Kidney (tissue), 14 donors: ENCODE results near the gene TRIM71. TPM values are rescaled to one million over a fixed set of nuclear protein-coding genes. Genes with fewer than 3 reads are reported as not detected.
"Not testable (repeated sequence)": the region's sequence is repeated elsewhere in the genome, so short reads cannot be mapped to it uniquely, and the experiment has no call there.

ENCODE experiments used
- DNase-seq, 5 donors: peaks; one replicate each; pipeline ENCODE4 v3.0.0-alpha.2; 2013 to 2020
- FAIRE-seq: peaks from 2 replicates; lab custom pipeline; 2012; peaks lifted over from hg19 to GRCh38; lab: Jason Lieb, UNC
- H3K27ac ChIP-seq, 2 donors: one replicate each; pipeline ENCODE4 v1.7.0; 2013; ENCODE audit warnings: low read depth in 2 of 2, low read length in 2 of 2, inconsistent platforms in 1 of 2
- H3K27me3 ChIP-seq: one replicate; pipeline ENCODE4 v1.7.1; 2013; ENCODE audit warnings: low read length, inconsistent platforms; ENCODE audit not compliant: control insufficient read depth, insufficient read depth
- H3K36me3 ChIP-seq, 3 donors: one replicate each; pipeline versions ENCODE4 v1.7.0 to v1.7.1; 2013; ENCODE audit warnings: low read length in 3 of 3, control low read depth in 1 of 3, inconsistent platforms in 1 of 3; ENCODE audit not compliant: insufficient read depth in 3 of 3, control insufficient read depth in 2 of 3
- H3K4me1 ChIP-seq, 3 donors: one replicate each; pipeline versions ENCODE4 v1.7.0 to v1.7.1; 2013; ENCODE audit warnings: low read length in 3 of 3, inconsistent platforms in 1 of 3, low read depth in 1 of 3; ENCODE audit not compliant: control insufficient read depth in 2 of 3, insufficient read depth in 2 of 3
- H3K4me3 ChIP-seq, 3 donors: one replicate each; pipeline versions ENCODE4 v1.7.0 to v1.8.1; 2013; ENCODE audit warnings: low read length in 3 of 3, control low read depth in 1 of 3, inconsistent platforms in 1 of 3
- H3K9ac ChIP-seq, 3 donors: one replicate each; pipeline versions ENCODE4 v1.7.0 to v1.7.1; 2013; ENCODE audit warnings: low read length in 3 of 3, control low read depth in 1 of 3, inconsistent platforms in 1 of 3
- H3K9me3 ChIP-seq, 3 donors: one replicate each; pipeline versions ENCODE4 v1.7.0 to v1.7.1; 2013; ENCODE audit warnings: low read length in 3 of 3, control low read depth in 1 of 3, inconsistent platforms in 1 of 3; ENCODE audit not compliant: control insufficient read depth in 2 of 3, insufficient read depth in 1 of 3
- CTCF ChIP-seq: IDR thresholded peaks from 3 replicates; pipeline ENCODE4 v1.5.1; 2012; ENCODE audit warnings: mild to moderate bottlenecking, moderate library complexity, borderline replicate concordance; ENCODE audit not compliant: insufficient read depth; ENCODE audit errors: extremely low read depth
- intact Hi-C: fragments of 100-400 bp; cut with DNase I; formaldehyde crosslinking; loops from one replicate; pipeline ENCODE4 v1.11.1; 2022
- polyA plus RNA-seq: library from polyadenylated mRNA; stranded (reverse); fragments of 350-450 nt; fragmentation: Illumina TruSeq; extraction: RNeasy Lipid Tissue Mini Kit (QIAGEN cat#74804); gene quantifications from one replicate; pipeline ENCODE4 v1.2.3, GENCODE V29; 2014; ENCODE audit warnings: low read depth, low replicate concordance; ENCODE audit not compliant: insufficient read depth
- total RNA-seq: library from RNA; stranded (reverse); fragmentation: NEBNext Ultra II Directional; extraction: Animal tissue kit (Norgen Biotek cat#: 25700); gene quantifications from one replicate; pipeline ENCODE4 v1.2.1, GENCODE V29; 2021
- donor health status: control.
- donor health status: control.
- donor health status: control.
- donor health status: control.
- donor health status: control.
- donor health status: DM: yes; HTN: yes; CAD: no.
- donor health status: Normal renal cell carcinoma (clear cell type).

Gene TRIM71
- total and polyA plus RNA-seq, 2 donors from 2014 or later = 0.92 to 1.2 TPM

- no peak for FAIRE-seq
- intact Hi-C loops = no loop called here
- no peak overlapping the region for H3K27ac ChIP-seq
- TF ChIP-seq CTCF = no peak
- H3K36me3 ChIP-seq = no peaks in the 10 kb centered on the region
- DNase-seq = no peak
- H3K9ac ChIP-seq = no peak overlapping the region
- no peaks in the 10 kb centered on the region for H3K9me3 ChIP-seq
- no peak overlapping the region for H3K4me3 ChIP-seq
- H3K27me3 ChIP-seq = no peaks in the 10 kb centered on the region
- H3K4me1 ChIP-seq = no peaks in the 10 kb centered on the region
Measured at GRCh38 chr3:32913790-32914446, 96.1 kb downstream of the TRIM71 start.

- TF ChIP-seq CTCF = no peak
Measured at GRCh38 chr3:32919920-32920319, 102.1 kb downstream of the TRIM71 start.

DNA sequence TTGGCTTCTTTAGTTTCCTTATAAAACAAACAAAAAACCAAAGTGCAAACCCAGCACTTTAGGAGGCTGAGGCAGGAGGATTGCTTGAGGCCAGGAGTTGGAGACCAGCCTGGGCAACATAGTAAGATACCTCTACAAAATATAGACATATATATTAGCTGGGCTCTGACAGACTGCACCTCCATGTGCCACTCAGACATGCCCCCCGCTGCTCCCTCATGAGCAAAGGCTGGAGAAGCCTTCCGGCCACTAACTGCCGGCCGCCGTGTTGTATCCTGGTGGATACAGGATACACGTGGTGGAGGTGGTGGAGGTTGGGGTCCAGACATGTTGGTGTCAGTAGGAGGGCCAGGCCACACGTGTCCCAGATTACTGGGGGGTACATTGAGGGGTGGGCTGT, 104.3 kb downstream of the TRIM71 start:
- H3K27ac ChIP-seq = no peak overlapping the region
- H3K9me3 ChIP-seq = no peaks in the 10 kb centered on the region
- H3K36me3 ChIP-seq = no peaks in the 10 kb centered on the region
- no peak overlapping the region for H3K4me3 ChIP-seq
- DNase-seq (no peak), FAIRE-seq (no peak)
- intact Hi-C loops = no loop called here
- no peak for TF ChIP-seq CTCF
- no peak overlapping the region for H3K9ac ChIP-seq
- H3K27me3 ChIP-seq = no peaks in the 10 kb centered on the region
- H3K4me1 ChIP-seq = no peaks in the 10 kb centered on the region

More at GRCh38 chr3:32919920-32920319, 102.1 kb downstream of the TRIM71 start:
- intact Hi-C loops = no loop called here
- Histone ChIP-seq H3K36me3 (no peaks in the 10 kb centered on the region), H3K27ac (no peak overlapping the region), H3K9me3 (no peaks in the 10 kb centered on the region), H3K4me3 (no peak overlapping the region), H3K4me1 (no peaks in the 10 kb centered on the region), H3K9ac (no peak overlapping the region), H3K27me3 (no peaks in the 10 kb centered on the region)
- no peak for DNase-seq
- FAIRE-seq = no peak

- H3K27ac ChIP-seq = no peak overlapping the region
- H3K4me1 ChIP-seq = no peaks in the 10 kb centered on the region
- H3K27me3 ChIP-seq = no peaks in the 10 kb centered on the region
- H3K9me3 ChIP-seq = no peaks in the 10 kb centered on the region
- TF ChIP-seq CTCF = no peak
- intact Hi-C loops = loop anchor here (10.0 kb wide), 1 partner anchor 185 kb away; no protein-coding TSS in a partner anchor
- no peak overlapping the region for H3K4me3 ChIP-seq
- H3K36me3 ChIP-seq = no peaks in the 10 kb centered on the region
- DNase-seq (no peak), FAIRE-seq (no peak)
- no peak overlapping the region for H3K9ac ChIP-seq
Measured at GRCh38 chr3:32930161-32930560, 112.4 kb downstream of the TRIM71 start.

- H3K27ac ChIP-seq, FAIRE-seq, H3K4me3 ChIP-seq, H3K9ac ChIP-seq, H3K4me1 ChIP-seq, DNase-seq, H3K27me3 ChIP-seq, H3K9me3 ChIP-seq, H3K36me3 ChIP-seq: not testable (repeated sequence)
- intact Hi-C loops = loop anchor here (10.0 kb wide), 1 partner anchor 186 kb away; no protein-coding TSS in a partner anchor
Measured at GRCh38 chr3:32931273-32931672, 113.5 kb downstream of the TRIM71 start.
